Cardiac muscle cell (in vitro differentiated cells and primary cell): Measurements from ENCODE around the gene ST7. TPM values are rescaled to one million over a fixed set of nuclear protein-coding genes. Genes with fewer than 3 reads are reported as not detected.
A peak's percentile ranks its signal among the peaks of the same experiment; 100 is the strongest.
"Not testable (repeated sequence)": the region's sequence is repeated elsewhere in the genome, so short reads cannot be mapped to it uniquely, and the experiment has no call there.

Source experiments
- DNase-seq, 2 donors: peaks; one replicate each; pipeline versions ENCODE4 v3.0.0 to v3.0.0-alpha.2; 2010 to 2017; ENCODE audit warnings: low read depth in 1 of 2, low spot score in 1 of 2
- H3K27ac ChIP-seq: fragments of 200-600 bp; sonication (generic); 2 replicates; pipeline ENCODE4 v1.5.1; 2016
- H3K27me3 ChIP-seq: fragments of 200-600 bp; sonication (generic); 2 replicates; pipeline ENCODE4 v1.6.0; 2016; ENCODE audit warnings: control low read depth
- H3K36me3 ChIP-seq: fragments of 200-600 bp; sonication (generic); 2 replicates; pipeline ENCODE4 v1.5.1; 2016; ENCODE audit warnings: control low read depth
- H3K4me1 ChIP-seq: fragments of 200-600 bp; sonication (generic); 2 replicates; pipeline ENCODE4 v1.8.1; 2017; ENCODE audit warnings: low read depth, mild to moderate bottlenecking, mixed run types
- H3K4me3 ChIP-seq: fragments of 200-600 bp; sonication (generic); 2 replicates; pipeline ENCODE4 v1.5.1; 2016; ENCODE audit warnings: mild to moderate bottlenecking
- H3K9me3 ChIP-seq: fragments of 200-600 bp; sonication (generic); 2 replicates; pipeline ENCODE4 v1.5.1; 2017; ENCODE audit warnings: low read depth, mild to moderate bottlenecking, control low read depth
- polyA plus RNA-seq: library from polyadenylated mRNA; unstranded; fragments of >200 nt; fragmentation: Nextera tagmentation; extraction: Ambion mirVana; gene quantifications from 2 replicates; pipeline ENCODE4 v1.2.1, GENCODE V29; 2016
- total RNA-seq: library from RNA; depleted of rRNA; stranded (reverse); fragments of >200 nt; gene quantifications from 2 replicates; pipeline ENCODE4 v1.2.3, GENCODE V29; 2016
- TF ChIP-seq, protein P1 (sequence below): IDR thresholded peaks from 2 replicates; pipeline ENCODE4 v1.5.1; 2012; ENCODE audit warnings: low read depth, mild to moderate bottlenecking, low read length

The ST7 gene
- total and polyA plus RNA-seq, 2 experiments from 2014 or later, result 83.5 to 96.7 TPM

DNA sequence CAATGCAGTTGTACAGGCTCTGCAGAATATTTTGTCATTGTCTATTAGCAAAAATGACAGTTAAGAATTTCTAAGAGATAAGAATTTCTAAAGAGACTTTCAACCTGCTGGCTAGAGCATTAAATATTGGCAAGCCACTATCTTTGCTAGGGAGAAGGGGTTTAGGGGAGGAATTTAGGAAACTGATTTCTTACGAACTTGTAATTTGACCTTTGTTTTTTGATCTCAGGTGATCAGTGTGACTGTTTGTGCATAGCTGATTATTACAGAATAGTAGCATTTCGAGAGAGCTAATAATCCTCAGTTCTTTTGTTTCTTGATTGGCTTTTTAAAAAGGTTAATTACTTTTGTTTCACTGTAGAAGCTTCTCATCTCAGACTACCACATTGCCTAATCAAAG, 68.1 kb downstream of the ST7 start:
- no peaks in the 10 kb centered on the region for H3K27me3 ChIP-seq

DNA sequence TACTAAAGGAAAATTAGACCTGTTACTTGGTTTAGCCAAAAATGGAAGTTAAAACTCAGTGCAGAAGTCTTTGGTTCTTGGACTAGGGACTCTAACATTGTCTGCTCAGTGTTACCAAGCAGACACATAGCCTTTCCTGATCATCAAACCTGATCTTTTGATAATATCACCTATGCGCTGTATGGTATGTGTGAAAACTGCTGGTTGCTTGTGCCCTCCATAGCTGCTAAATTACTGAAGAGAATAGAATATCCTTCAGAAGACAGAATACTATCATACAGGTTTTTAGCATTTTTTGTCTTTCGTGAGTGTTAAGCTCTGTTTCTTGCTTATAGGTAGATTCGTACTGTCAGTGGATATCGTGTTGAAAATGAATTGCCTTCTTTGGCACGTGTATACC, 68.7 kb downstream of the ST7 start:
- TF ChIP-seq, protein P1, sequence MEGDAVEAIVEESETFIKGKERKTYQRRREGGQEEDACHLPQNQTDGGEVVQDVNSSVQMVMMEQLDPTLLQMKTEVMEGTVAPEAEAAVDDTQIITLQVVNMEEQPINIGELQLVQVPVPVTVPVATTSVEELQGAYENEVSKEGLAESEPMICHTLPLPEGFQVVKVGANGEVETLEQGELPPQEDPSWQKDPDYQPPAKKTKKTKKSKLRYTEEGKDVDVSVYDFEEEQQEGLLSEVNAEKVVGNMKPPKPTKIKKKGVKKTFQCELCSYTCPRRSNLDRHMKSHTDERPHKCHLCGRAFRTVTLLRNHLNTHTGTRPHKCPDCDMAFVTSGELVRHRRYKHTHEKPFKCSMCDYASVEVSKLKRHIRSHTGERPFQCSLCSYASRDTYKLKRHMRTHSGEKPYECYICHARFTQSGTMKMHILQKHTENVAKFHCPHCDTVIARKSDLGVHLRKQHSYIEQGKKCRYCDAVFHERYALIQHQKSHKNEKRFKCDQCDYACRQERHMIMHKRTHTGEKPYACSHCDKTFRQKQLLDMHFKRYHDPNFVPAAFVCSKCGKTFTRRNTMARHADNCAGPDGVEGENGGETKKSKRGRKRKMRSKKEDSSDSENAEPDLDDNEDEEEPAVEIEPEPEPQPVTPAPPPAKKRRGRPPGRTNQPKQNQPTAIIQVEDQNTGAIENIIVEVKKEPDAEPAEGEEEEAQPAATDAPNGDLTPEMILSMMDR, result no peak
- Histone ChIP-seq H3K36me3 (no peaks in the 10 kb centered on the region), H3K4me3 (peak overlapping the region; percentile 35), H3K27ac (peak overlapping the region; percentile 95), H3K9me3 (no peaks in the 10 kb centered on the region), H3K4me1 (peaks cover 69% of the 10 kb centered on the region), H3K27me3 (no peaks in the 10 kb centered on the region)
- DNase-seq, result no peak

More for the DNA sequence above, 68.1 kb downstream of the ST7 start:
- DNase-seq, result no peak
- Histone ChIP-seq H3K27ac (peak overlapping the region; percentile 95), H3K36me3 (no peaks in the 10 kb centered on the region), H3K9me3 (no peaks in the 10 kb centered on the region), H3K4me1 (peaks cover 69% of the 10 kb centered on the region), H3K4me3 (peak overlapping the region; percentile 35)
- TF ChIP-seq, protein P1, result no peak

DNA sequence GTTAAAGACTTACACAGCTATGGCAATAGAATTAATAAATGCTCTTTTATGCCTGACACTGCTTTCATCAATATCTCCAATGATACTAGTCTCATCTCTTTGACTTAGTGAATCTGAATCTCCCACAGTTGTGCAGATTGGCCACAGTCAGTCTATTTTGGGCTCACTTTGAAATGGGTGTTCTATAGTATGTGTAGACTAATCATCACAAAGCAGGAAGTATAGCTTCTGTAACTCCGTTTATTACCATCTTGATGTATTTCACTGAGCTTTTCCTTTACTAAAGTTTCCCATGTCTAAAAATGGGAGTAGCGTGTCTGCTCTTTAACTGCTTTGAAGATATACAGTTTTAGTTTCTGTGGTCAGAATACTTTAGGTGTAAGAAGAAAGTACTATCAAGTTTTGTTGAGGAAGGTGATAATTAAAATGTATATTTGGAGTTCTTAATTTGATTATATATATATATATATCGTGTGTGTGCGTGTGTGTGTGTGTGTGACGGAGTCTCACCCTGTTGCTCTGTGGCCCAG, 70.1 kb downstream of the ST7 start:
- DNase-seq, result no peak
- Histone ChIP-seq H3K4me1 (peaks cover 55% of the 10 kb centered on the region), H3K4me3 (peak overlapping the region; percentile 35), H3K27ac (peak overlapping the region; percentile 95), H3K36me3 (no peaks in the 10 kb centered on the region), H3K9me3 (no peaks in the 10 kb centered on the region), H3K27me3 (no peaks in the 10 kb centered on the region)
- TF ChIP-seq, protein P1, result no peak

DNA sequence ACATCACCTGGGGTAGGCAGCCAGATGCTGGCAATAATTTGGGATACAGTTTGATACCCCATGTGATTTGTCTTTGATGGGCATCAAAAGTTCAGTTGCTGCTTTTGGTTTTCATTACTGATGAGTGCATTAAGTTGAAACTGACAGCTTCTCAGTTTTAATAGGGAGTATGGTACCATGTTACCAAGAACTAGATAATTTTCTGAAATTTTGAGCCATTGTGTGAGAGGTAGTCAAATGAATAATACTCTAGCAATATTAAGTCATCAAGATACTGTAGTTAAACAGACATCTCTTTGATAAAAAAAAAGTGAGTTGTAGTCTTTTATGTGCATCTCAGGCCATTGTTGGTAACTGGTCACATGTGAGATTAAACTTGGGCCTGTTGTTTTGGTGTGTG, 71.5 kb downstream of the ST7 start:
- H3K4me3 ChIP-seq, result no peak overlapping the region
- H3K36me3 ChIP-seq, result no peaks in the 10 kb centered on the region
- TF ChIP-seq, protein P1, result no peak
- peaks cover 42% of the 10 kb centered on the region for H3K4me1 ChIP-seq
- H3K27me3 ChIP-seq, result no peaks in the 10 kb centered on the region
- H3K9me3 ChIP-seq, result no peaks in the 10 kb centered on the region
- DNase-seq, result no peak
- no peak overlapping the region for H3K27ac ChIP-seq

DNA sequence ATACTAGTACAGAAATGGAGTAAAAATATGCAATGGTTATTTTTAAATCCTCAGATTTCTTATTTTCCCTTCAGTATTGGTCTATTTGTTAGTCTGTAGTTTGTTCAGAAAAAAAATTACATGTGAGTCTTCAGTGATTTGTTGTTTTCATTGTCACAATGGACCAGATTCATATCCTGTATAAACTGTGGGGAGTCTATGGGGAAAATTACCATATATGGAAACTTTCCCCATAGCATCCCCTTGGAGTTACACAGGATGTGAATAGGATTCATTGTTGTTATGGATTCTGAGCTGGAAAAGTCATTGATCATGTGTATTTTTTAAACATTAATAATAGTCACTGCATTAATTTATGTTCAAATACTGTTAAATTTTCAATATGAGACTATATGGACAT, 72.6 kb downstream of the ST7 start:
- H3K36me3 ChIP-seq, result no peaks in the 10 kb centered on the region
- H3K27ac ChIP-seq, result peak overlapping the region; percentile 20
- H3K4me3 ChIP-seq, result no peak overlapping the region

DNA sequence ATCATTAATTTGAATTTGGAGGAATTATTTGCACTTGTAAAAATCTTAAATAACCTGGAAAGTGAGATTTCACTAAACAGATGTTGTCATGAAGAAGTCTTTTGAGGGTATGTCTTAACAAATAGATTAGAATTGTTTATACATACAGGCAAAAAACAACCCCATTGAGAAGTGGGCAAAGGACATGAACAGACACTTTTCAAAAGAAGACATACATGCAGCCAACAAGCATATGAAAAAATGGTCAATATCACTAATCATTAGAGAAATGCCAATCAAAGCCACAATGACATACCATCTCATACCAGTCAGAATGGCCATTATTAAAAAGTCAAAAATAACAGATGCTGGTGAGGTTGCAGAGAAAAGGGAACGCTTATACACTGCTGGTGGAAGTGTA, 77.0 kb downstream of the ST7 start:
- not testable (repeated sequence) for H3K4me3 ChIP-seq, H3K27me3 ChIP-seq, H3K36me3 ChIP-seq, H3K27ac ChIP-seq, H3K9me3 ChIP-seq, H3K4me1 ChIP-seq, DNase-seq

More for the DNA sequence above, 72.6 kb downstream of the ST7 start:
- Histone ChIP-seq H3K4me1 (peaks cover 31% of the 10 kb centered on the region), H3K9me3 (no peaks in the 10 kb centered on the region), H3K27me3 (no peaks in the 10 kb centered on the region)
- TF ChIP-seq, protein P1, result no peak
- peak in 1 of 2 donors; percentile 34 for DNase-seq

DNA sequence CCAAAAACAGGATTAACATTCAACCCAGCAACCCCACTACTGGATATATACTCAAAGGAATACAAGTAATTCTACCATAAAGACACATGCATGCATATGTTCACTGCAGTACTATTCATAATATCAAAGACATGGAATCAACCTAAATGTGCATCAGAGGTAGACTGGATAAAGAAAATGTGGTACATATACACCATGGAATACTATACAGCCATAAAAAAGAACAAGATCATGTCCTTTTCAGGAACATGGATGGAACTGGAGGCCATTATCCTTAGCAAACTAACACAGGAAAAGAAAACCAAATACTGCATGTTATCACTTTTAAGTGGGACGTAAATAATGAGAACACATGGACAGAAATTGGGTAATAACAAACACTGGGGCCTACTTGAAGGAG, 77.5 kb downstream of the ST7 start:
- not testable (repeated sequence) for H3K27me3 ChIP-seq, H3K4me1 ChIP-seq, H3K9me3 ChIP-seq, H3K4me3 ChIP-seq, DNase-seq, H3K36me3 ChIP-seq, H3K27ac ChIP-seq
